WERI-Rb-1 (cell line): Measurements from ENCODE around the gene SELENOT.

Experiments used
- DNase-seq: peaks from one replicate; pipeline ENCODE4 v3.0.0-alpha.2; 2020
- H3K27ac ChIP-seq: fragments of 250-450 bp; sonication (Bioruptor Pico); 2 replicates; pipeline ENCODE4 v1.5.1; 2020; ENCODE audit warnings: mild to moderate bottlenecking, moderate library complexity
- H3K27me3 ChIP-seq: fragments of 250-450 bp; sonication (Bioruptor Pico); 2 replicates; pipeline ENCODE4 v1.5.1; 2021; ENCODE audit warnings: mild to moderate bottlenecking, low read depth, moderate library complexity; ENCODE audit not compliant: insufficient read depth, severe bottlenecking
- H3K36me3 ChIP-seq: fragments of 250-450 bp; sonication (Bioruptor Pico); 2 replicates; pipeline ENCODE4 v1.5.1; 2020; ENCODE audit warnings: mild to moderate bottlenecking, moderate library complexity
- H3K4me3 ChIP-seq: 2 replicates; pipeline ENCODE4 v1.5.1; 2011; ENCODE audit warnings: low read depth, mild to moderate bottlenecking, control low read depth, low read length
- H3K9me3 ChIP-seq: fragments of 250-450 bp; sonication (Bioruptor Pico); 2 replicates; pipeline ENCODE4 v1.5.1; 2021; ENCODE audit warnings: mild to moderate bottlenecking, moderate library complexity; ENCODE audit not compliant: severe bottlenecking
- CTCF ChIP-seq: IDR thresholded peaks from 2 replicates; pipeline ENCODE4 v1.5.1; 2011; ENCODE audit warnings: low read depth, mild to moderate bottlenecking, control low read depth, inconsistent platforms, low read length

SELENOT gene

GRCh38 chr3:150603153-150603979, at the start of gene SELENOT:
Gene SELENOT, plus strand, starts transcription at chr3:150603321. Its CDS starts 42 bp downstream, at chr3:150603363.
- Histone ChIP-seq H3K9me3 (no peaks in the 10 kb centered on the region), H3K27me3 (no peaks in the 10 kb centered on the region), H3K27ac (peak within 1 kb of the TSS; percentile 91), H3K36me3 (peaks cover 14% of the 10 kb centered on the region), H3K4me3 (peak within 1 kb of the TSS; percentile 97)
- DNase-seq = peak; percentile 95
- no peak for TF ChIP-seq CTCF

- peaks cover 49% of the 10 kb centered on the region for H3K36me3 ChIP-seq
- DNase-seq = no peak
- no peaks in the 10 kb centered on the region for H3K27me3 ChIP-seq
- H3K27ac ChIP-seq = no peak overlapping the region
- no peak for TF ChIP-seq CTCF
- no peaks in the 10 kb centered on the region for H3K9me3 ChIP-seq
- no peak overlapping the region for H3K4me3 ChIP-seq
Observed at GRCh38 chr3:150555859-150556436, 47.2 kb upstream of the SELENOT start.

- H3K4me3 ChIP-seq = no peak overlapping the region
- no peak for DNase-seq
- no peaks in the 10 kb centered on the region for H3K9me3 ChIP-seq
- peaks cover 47% of the 10 kb centered on the region for H3K36me3 ChIP-seq
- H3K27ac ChIP-seq = no peak overlapping the region
- no peaks in the 10 kb centered on the region for H3K27me3 ChIP-seq
- no peak for TF ChIP-seq CTCF
Observed at GRCh38 chr3:150556792-150557191, 46.3 kb upstream of the SELENOT start.

GRCh38 chr3:150557725-150558124, 45.4 kb upstream of the SELENOT start:
- Histone ChIP-seq H3K36me3 (peaks cover 44% of the 10 kb centered on the region), H3K27ac (no peak overlapping the region), H3K4me3 (no peak overlapping the region), H3K9me3 (no peaks in the 10 kb centered on the region), H3K27me3 (no peaks in the 10 kb centered on the region)
- no peak for TF ChIP-seq CTCF
- no peak for DNase-seq

- H3K27me3 ChIP-seq = no peaks in the 10 kb centered on the region
- TF ChIP-seq CTCF = no peak
- H3K9me3 ChIP-seq = no peaks in the 10 kb centered on the region
- H3K36me3 ChIP-seq = peaks cover 27% of the 10 kb centered on the region
- no peak overlapping the region for H3K4me3 ChIP-seq
- no peak overlapping the region for H3K27ac ChIP-seq
- DNase-seq = no peak
Observed at GRCh38 chr3:150564243-150564642, 38.9 kb upstream of the SELENOT start.
